Measurements from ENCODE around the gene HCN4. TPM values are rescaled to one million over a fixed set of nuclear protein-coding genes. Genes with fewer than 3 reads are reported as not detected.
A peak's percentile ranks its signal among the peaks of the same experiment; 100 is the strongest.

HCN4 gene
- total RNA-seq, 3 donors from 2014 or later, result 0.14 to 0.23 (median 0.19) TPM

GRCh38 chr15:73323374-73323955, 45.3 kb downstream of the HCN4 start:
- no peak overlapping the region for H3K4me3 ChIP-seq
- TF ChIP-seq CTCF (IDR thresholded peaks at IDR 0.05), result no peak
- no peaks in the 10 kb centered on the region for H3K36me3 ChIP-seq (ENCODE audit: low read depth)
- intact Hi-C loops (cut with DNase I, micrococcal nuclease), result no loop called here
- no peaks in the 10 kb centered on the region for H3K9me3 ChIP-seq
- H3K4me1 ChIP-seq (ENCODE audit: low read depth), result no peaks in the 10 kb centered on the region
- DNase-seq (no peak), ATAC-seq (no peak)

DNA sequence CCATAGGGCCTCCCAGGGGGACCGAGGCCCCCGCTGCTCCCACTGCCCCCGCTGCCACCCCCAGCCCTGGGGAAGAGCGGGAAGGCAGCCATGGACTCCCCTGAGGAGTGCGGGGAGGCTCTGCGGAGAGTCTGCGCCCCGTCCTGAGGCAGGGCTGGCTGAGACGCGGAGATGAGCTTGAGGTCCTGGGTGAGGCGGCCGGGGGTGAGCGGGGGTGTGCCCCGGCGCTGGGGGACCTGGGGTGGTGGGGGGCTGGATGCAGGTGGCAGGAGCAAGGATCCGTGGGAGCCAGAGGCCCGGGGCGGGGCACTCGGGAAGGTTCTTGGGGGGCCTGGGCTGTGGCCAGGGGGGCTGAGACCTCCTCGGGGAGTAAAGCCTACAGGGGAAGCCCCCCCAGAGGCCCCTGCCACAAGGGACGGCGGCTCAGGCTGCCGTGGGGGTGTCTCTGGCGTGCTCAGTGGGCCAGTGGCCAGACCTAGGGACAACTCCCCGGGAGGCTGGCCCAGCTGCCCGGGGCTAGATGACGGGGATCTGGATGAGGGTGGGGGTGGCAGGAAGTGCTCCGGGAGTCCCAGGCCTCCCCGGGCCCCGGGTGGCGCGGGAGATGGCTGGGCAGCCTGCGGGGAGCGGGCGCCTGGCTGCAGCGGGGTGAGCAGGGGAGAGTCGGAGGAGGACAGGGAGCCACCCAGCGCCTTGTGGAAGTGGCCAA, 45.9 kb downstream of the HCN4 start:
- Histone ChIP-seq H3K4me3 (no peak overlapping the region), H3K9me3 (no peaks in the 10 kb centered on the region), H3K36me3 (ENCODE audit: low read depth) (no peaks in the 10 kb centered on the region), H3K4me1 (ENCODE audit: low read depth) (no peaks in the 10 kb centered on the region)
- DNase-seq (no peak), ATAC-seq (no peak)
- intact Hi-C loops (cut with DNase I, micrococcal nuclease), result no loop called here
- no peak for TF ChIP-seq CTCF (IDR thresholded peaks at IDR 0.05)

DNA sequence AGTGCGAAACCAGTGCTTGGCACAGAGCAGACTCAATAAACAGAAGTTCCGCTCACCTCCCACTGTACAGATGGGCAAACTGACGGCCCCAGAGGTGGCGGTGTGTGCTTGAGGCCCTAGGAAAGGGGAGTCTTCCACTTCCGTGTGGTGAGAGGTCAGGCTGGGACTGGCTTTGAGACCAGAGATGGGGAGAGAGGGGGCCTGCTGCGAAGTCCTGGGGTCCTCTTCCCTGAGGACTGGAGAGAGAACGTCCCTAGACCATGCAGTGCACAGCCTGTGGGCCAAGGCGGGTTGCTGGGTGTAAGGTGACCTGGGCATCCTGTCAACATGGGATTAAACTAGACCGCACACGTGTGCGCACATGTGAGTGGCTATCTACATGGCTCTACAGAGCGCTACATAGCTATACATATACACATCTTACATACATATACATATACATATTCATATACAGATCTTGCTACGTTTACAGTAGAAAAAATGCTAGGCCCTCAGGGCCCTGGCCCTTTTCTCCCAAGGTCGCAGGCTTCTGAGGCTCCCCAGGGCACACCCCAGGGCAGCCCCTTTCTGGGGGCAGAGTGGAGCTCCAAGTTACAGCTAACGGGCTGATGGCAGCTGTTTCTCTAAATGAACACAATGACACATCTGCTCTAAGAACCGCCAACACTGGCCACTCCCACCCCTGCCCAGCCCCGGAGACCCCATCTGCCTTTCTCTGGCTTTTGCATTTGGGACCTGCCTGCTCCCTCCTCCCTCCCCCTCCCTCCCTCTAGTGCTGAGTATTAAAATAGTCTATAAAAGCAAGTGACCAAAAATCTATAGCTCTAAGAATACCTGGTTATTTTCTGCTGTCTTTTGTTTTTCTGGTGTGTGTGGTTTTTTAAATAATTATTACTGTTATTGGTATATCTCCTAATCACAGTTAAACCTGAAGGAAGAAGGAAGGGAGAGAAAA, 47.0 kb downstream of the HCN4 start:
- intact Hi-C loops (cut with DNase I, micrococcal nuclease), result no loop called here
- H3K9me3 ChIP-seq, result no peaks in the 10 kb centered on the region

DNA sequence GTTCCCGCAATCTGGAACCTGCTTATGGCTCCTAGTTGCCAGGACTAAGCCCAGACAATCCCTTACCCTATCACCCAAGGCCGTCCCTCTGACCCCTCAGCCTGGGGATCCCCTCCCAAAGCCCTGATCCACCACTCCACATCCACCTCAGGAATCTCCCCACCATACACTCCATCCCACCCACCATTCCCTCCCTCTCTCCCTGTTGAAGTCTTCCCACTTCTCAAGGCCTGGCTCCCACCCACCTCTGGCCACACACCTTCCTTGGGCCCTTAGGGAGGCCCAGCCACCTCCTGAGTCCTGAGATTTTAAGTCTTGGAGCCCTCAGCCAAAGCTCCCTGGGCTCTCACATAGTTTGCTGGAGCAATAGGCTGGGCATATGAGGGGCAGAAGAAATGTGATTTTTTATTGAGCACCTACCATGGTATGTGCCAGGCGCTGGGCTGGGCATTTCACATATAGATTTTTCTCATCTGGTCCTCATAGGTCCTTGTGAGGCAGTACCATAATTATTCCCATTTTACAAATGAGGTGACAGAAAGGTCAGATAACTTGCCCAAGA, 48.1 kb downstream of the HCN4 start:
- Histone ChIP-seq H3K4me3 (no peak overlapping the region), H3K4me1 (ENCODE audit: low read depth) (no peaks in the 10 kb centered on the region), H3K9me3 (no peaks in the 10 kb centered on the region), H3K36me3 (ENCODE audit: low read depth) (no peaks in the 10 kb centered on the region)
- DNase-seq, result no peak
- no peak for TF ChIP-seq CTCF (IDR thresholded peaks at IDR 0.05)
- ATAC-seq, result no peak
- intact Hi-C loops (cut with DNase I, micrococcal nuclease), result no loop called here

More for the DNA sequence above, 47.0 kb downstream of the HCN4 start:
- no peak for TF ChIP-seq CTCF (IDR thresholded peaks at IDR 0.05)
- ATAC-seq (no peak), DNase-seq (no peak)
- Histone ChIP-seq H3K4me3 (no peak overlapping the region), H3K4me1 (ENCODE audit: low read depth) (no peaks in the 10 kb centered on the region), H3K36me3 (ENCODE audit: low read depth) (no peaks in the 10 kb centered on the region)

DNA sequence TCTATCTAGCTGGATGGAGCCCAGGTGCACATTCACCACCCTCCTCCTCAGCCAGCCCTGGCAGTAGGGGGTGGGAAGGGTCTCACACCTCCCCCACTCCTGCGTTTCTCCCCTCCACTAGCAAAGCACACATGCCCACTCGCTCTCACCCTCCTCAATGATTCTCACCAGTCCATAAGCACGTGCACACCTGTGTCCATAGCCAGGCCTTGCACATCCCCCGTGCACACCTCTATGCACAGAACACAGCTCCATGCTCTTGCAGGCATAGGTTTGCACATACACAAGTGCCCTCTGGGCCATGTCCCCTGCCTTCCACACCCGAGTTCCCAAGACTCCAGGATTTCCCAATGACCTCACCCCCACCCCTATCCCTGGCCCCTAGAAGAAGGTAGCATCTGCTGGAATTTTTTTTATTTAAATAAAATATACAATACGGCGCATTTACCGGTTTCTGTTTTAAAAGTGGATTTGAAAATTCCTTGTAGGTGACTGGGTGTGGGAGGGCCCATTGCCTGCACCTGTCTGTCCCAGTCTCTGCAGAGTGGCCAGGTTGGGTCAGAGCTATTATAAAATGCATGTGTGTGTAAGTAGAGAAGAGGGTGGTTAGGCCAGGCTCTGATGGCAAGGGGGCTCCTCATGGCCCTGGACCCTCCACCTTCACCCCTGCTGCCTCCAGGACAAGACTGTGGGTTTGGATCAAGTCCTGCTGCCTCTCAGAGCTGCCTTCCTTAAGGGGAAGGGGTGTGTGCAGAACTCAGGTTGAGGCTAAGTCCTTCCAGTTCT, 49.1 kb downstream of the HCN4 start:
- Histone ChIP-seq H3K4me1 (ENCODE audit: low read depth) (no peaks in the 10 kb centered on the region), H3K9me3 (no peaks in the 10 kb centered on the region), H3K36me3 (ENCODE audit: low read depth) (no peaks in the 10 kb centered on the region), H3K4me3 (no peak overlapping the region)
- DNase-seq (no peak), ATAC-seq (peak; percentile 11)
- TF ChIP-seq CTCF (IDR thresholded peaks at IDR 0.05), result no peak
- intact Hi-C loops (cut with DNase I, micrococcal nuclease), result no loop called here

All from mucosa of descending colon (tissue), 3 donors.